Ishikawa (cell line): ENCODE results near the gene PRKCE.

Experiments
- CEBPB ChIP-seq: IDR thresholded peaks from 2 replicates; pipeline ENCODE4 v1.6.1; 2012
- CREB1 ChIP-seq: IDR thresholded peaks from 2 replicates; pipeline ENCODE4 v1.6.1; 2012; ENCODE audit warnings: low read depth
- EGR1 ChIP-seq: IDR thresholded peaks from 2 replicates; pipeline ENCODE4 v1.6.1; 2012
- EP300 ChIP-seq: IDR thresholded peaks from 2 replicates; pipeline ENCODE4 v1.6.1; 2012; ENCODE audit warnings: borderline replicate concordance
- FOXM1 ChIP-seq: IDR thresholded peaks from 2 replicates; pipeline ENCODE4 v1.6.1; 2012; ENCODE audit warnings: low read depth, borderline replicate concordance
- MAX ChIP-seq: IDR thresholded peaks from 2 replicates; pipeline ENCODE4 v1.6.1; 2012
- NFIC ChIP-seq: IDR thresholded peaks from 2 replicates; pipeline ENCODE4 v1.6.1; 2012
- RAD21 ChIP-seq: IDR thresholded peaks from 2 replicates; pipeline ENCODE4 v1.6.1; 2012; ENCODE audit warnings: low read depth
- REST ChIP-seq: IDR thresholded peaks from 2 replicates; pipeline ENCODE4 v1.6.1; 2012; ENCODE audit warnings: low read depth, mild to moderate bottlenecking
- TAF1 ChIP-seq: IDR thresholded peaks from 2 replicates; pipeline ENCODE4 v1.6.1; 2012; ENCODE audit warnings: low read depth, mild to moderate bottlenecking
- TCF12 ChIP-seq: IDR thresholded peaks from 2 replicates; pipeline ENCODE4 v1.6.1; 2012; ENCODE audit warnings: low read depth
- TEAD4 ChIP-seq: IDR thresholded peaks from 2 replicates; pipeline ENCODE4 v1.6.1; 2012
- USF1 ChIP-seq: IDR thresholded peaks from 2 replicates; pipeline ENCODE4 v1.6.1; 2012
- YY1 ChIP-seq: IDR thresholded peaks from 2 replicates; pipeline ENCODE4 v1.6.1; 2012; ENCODE audit warnings: low read depth

- peak; percentile 44; the same call in 1 of the 2 replicates for TF ChIP-seq MAX
- TF ChIP-seq YY1, result no peak
- peak; percentile 56 for TF ChIP-seq TCF12
- no peak for TF ChIP-seq EP300
- TF ChIP-seq FOXM1, result no peak
- no peak for TF ChIP-seq TAF1
- no peak for TF ChIP-seq REST
- no peak for TF ChIP-seq RAD21
- TF ChIP-seq CREB1, result no peak
- no peak for TF ChIP-seq CEBPB
- no peak for TF ChIP-seq USF1
- no peak for TF ChIP-seq EGR1
- TF ChIP-seq TEAD4, result 0 out of 2 replicates have a peak, but pooled peaks have one; percentile 10
- peak; percentile 59 for TF ChIP-seq NFIC
These were observed 30.2 kb downstream of the PRKCE start for GRCh38 chr2:45681675-45682074.
